Spleen (tissue), 11 donors: ENCODE data around the gene PICK1. TPM values are rescaled to one million over a fixed set of nuclear protein-coding genes. Genes with fewer than 3 reads are reported as not detected.
"Not testable (repeated sequence)": the region's sequence is repeated elsewhere in the genome, so short reads cannot be mapped to it uniquely, and the experiment has no call there.

Source experiments
- DNase-seq: peaks from one replicate; pipeline ENCODE4 v3.0.0-alpha.2; 2020
- H3K27ac ChIP-seq, 8 donors: fragments of 200-600 bp; sonication (generic) in 7 of 8; 1 replicate in 4 of 8; 2 replicates in 4 of 8; pipeline versions ENCODE4 v1.5.0 to v1.8.0; 2016 to 2021; ENCODE audit warnings: inconsistent platforms in 4 of 8, mild to moderate bottlenecking in 4 of 8, moderate library complexity in 1 of 8
- H3K27me3 ChIP-seq, 7 donors: fragments of 200-600 bp; sonication (generic) in 6 of 7; replicated peaks in 1 of 7; 1 replicate in 4 of 7; 2 replicates in 3 of 7; pipeline versions ENCODE4 v1.5.0 to v1.8.0; 2016 to 2021; ENCODE audit warnings: inconsistent platforms in 3 of 7, mild to moderate bottlenecking in 1 of 7
- H3K36me3 ChIP-seq, 6 donors: fragments of 200-600 bp; sonication (generic) in 5 of 6; 1 replicate in 4 of 6; 2 replicates in 2 of 6; pipeline versions ENCODE4 v1.5.0 to v1.8.0; 2016 to 2021; ENCODE audit warnings: inconsistent platforms in 2 of 6
- H3K4me1 ChIP-seq, 6 donors: fragments of 200-600 bp; sonication (generic) in 5 of 6; 1 replicate in 3 of 6; 2 replicates in 3 of 6; pipeline versions ENCODE4 v1.5.0 to v1.8.0; 2016 to 2021; ENCODE audit warnings: inconsistent platforms in 3 of 6
- H3K4me3 ChIP-seq, 8 donors: fragments of 200-600 bp; sonication (generic) in 7 of 8; 1 replicate in 4 of 8; 2 replicates in 4 of 8; pipeline versions ENCODE4 v1.5.0 to v1.8.0; 2016 to 2021; ENCODE audit warnings: inconsistent platforms in 4 of 8, mild to moderate bottlenecking in 4 of 8, moderate library complexity in 2 of 8
- H3K9me3 ChIP-seq, 8 donors: fragments of 200-600 bp; sonication (generic) in 7 of 8; 1 replicate in 4 of 8; 2 replicates in 4 of 8; pipeline versions ENCODE4 v1.5.0 to v1.8.0; 2016 to 2021; ENCODE audit warnings: inconsistent platforms in 4 of 8
- CTCF ChIP-seq, 11 experiments: fragments of 200-600 bp in 7 of 11; fragments of 450-650 bp in 4 of 11; sonication (generic) in 4 of 11; IDR thresholded peaks in 8 of 11; conservative IDR thresholded peaks in 3 of 11; 1 replicate in 7 of 11; 2 replicates in 4 of 11; pipeline versions ENCODE4 v1.4.0 to v1.8.0; 2016 to 2021; ENCODE audit warnings: antibody characterized with exemption in 11 of 11, inconsistent platforms in 4 of 11, mild to moderate bottlenecking in 1 of 11
- POLR2A ChIP-seq, 3 donors: fragments of 450-650 bp; IDR thresholded peaks; one replicate each; pipeline ENCODE4 v1.5.1; 2017; ENCODE audit warnings: antibody characterized with exemption in 3 of 3, mild to moderate bottlenecking in 1 of 3
- POLR2AphosphoS5 ChIP-seq, 3 donors: sonication (generic); formaldehyde crosslinking; IDR thresholded peaks; one replicate each; pipeline ENCODE4 v1.5.1; 2017; ENCODE audit warnings: antibody characterized with exemption in 3 of 3
- WGBS, 5 donors: extraction: QIAGEN DNeasy Blood & Tissue Kit in 3 of 5; methylation state at CpG; one replicate each; pipeline versions ENCODE4 v1.1.5 to v1.1.7; 2013 to 2018; 5-methylcytosine and 5-hydroxymethylcytosine counted together
- intact Hi-C: fragments of 100-400 bp; cut with DNase I; formaldehyde crosslinking; loops from one replicate; pipeline ENCODE4 v1.15.0; 2023; ENCODE audit warnings: low total_unique reads
- polyA plus RNA-seq, 3 donors: library from polyadenylated mRNA; stranded (reverse); fragments of 200-250 nt; gene quantifications; one replicate each; pipeline ENCODE4 v1.2.1, GENCODE V29; 2013
- total RNA-seq, 7 donors: library from RNA; depleted of rRNA in 3 of 7; stranded (reverse); fragments of >200 nt in 3 of 7; fragmentation: NEBNext Ultra II Directional in 4 of 7; extraction: Animal tissue kit (Norgen Biotek cat#: 25700) in 4 of 7; gene quantifications; one replicate each; pipeline versions ENCODE4 v1.1.0 to v1.2.1, GENCODE V29; 2016 to 2021
- donor health status: healthy with polysubstance abuse.
- donor health status: DM: no; HTN: no; CAD: no; lungs with moderate emphysema.
- donor health status: DM: no; HTN: no; CAD: no.
- donor health status: Bipolar disorder and iron deficiency.
- donor health status: healthy.
- donor health status: DM: no; HTN: no; CAD: no.
- donor health status: DM: yes; HTN: yes; CAD: no.

Gene PICK1
- total and polyA plus RNA-seq, 10 donors: 14.9 to 34.2 (median 28.4) TPM

GRCh38 chr22:38114484-38115398, 57.5 kb downstream of the PICK1 start:
- intact Hi-C loops: loop anchor here (5.0 kb wide), 1 partner anchor 238 kb away; no protein-coding TSS in a partner anchor
- H3K36me3 ChIP-seq: peaks cover 0 to 30% (median 8%) of the 10 kb centered on the region in 6 donors
- no peak overlapping the region for H3K27ac ChIP-seq
- DNase-seq: peak; percentile 95
- peaks cover 0 to 9% (median 7%) of the 10 kb centered on the region in 6 donors for H3K4me1 ChIP-seq
- peak; percentile 66 to 75 (median 67) for TF ChIP-seq POLR2AphosphoS5 (IDR thresholded peaks at IDR 0.05)
- TF ChIP-seq POLR2A (IDR thresholded peaks at IDR 0.05): no peak
- peak; percentile 77 to 99 (median 95) for TF ChIP-seq CTCF (IDR thresholded peaks at IDR 0.05 in 8 of 11, conservative IDR thresholded peaks at IDR 0.05 in 3 of 11)
- H3K9me3 ChIP-seq: no peaks in the 10 kb centered on the region
- H3K4me3 ChIP-seq: no peak overlapping the region
- 56 to 83% (median 62%) methylated on average over 13 to 32 of the region's 32 CpGs for WGBS, 5 donors
- H3K27me3 ChIP-seq: no peaks in the 10 kb centered on the region

GRCh38 chr22:38115423-38116205, 58.4 kb downstream of the PICK1 start:
- H3K36me3 ChIP-seq: peaks cover 0 to 30% (median 8%) of the 10 kb centered on the region in 6 donors
- no peak overlapping the region for H3K27ac ChIP-seq
- TF ChIP-seq POLR2A (IDR thresholded peaks at IDR 0.05) (no peak), CTCF (IDR thresholded peaks at IDR 0.05 in 8 of 11, conservative IDR thresholded peaks at IDR 0.05 in 3 of 11) (no peak), POLR2AphosphoS5 (IDR thresholded peaks at IDR 0.05) (peak in 1 of 3 donors; percentile 17)
- 95 to 97% (median 97%) methylated on average over 21 to 31 of the region's 31 CpGs for WGBS, 5 donors
- DNase-seq: peak; percentile 68
- no peaks in the 10 kb centered on the region for H3K27me3 ChIP-seq
- no peaks in the 10 kb centered on the region for H3K9me3 ChIP-seq
- no peak overlapping the region for H3K4me3 ChIP-seq
- intact Hi-C loops: no loop called here
- H3K4me1 ChIP-seq: peaks cover 0 to 9% (median 7%) of the 10 kb centered on the region in 6 donors

- peaks cover 0 to 18% (median 6%) of the 10 kb centered on the region in 6 donors for H3K36me3 ChIP-seq
- H3K27ac ChIP-seq, H3K27me3 ChIP-seq, H3K4me3 ChIP-seq, DNase-seq, intact Hi-C loops, H3K4me1 ChIP-seq, H3K9me3 ChIP-seq: not testable (repeated sequence)
- 91 to 95% (median 92%) methylated on average over 10 of the region's 10 CpGs for WGBS, 5 donors
Measured at GRCh38 chr22:38117556-38117955, 60.4 kb downstream of the PICK1 start.

- no peaks in the 10 kb centered on the region for H3K9me3 ChIP-seq
- H3K27ac ChIP-seq: no peak overlapping the region
- no peak for TF ChIP-seq CTCF (IDR thresholded peaks at IDR 0.05 in 8 of 11, conservative IDR thresholded peaks at IDR 0.05 in 3 of 11)
- TF ChIP-seq POLR2A (IDR thresholded peaks at IDR 0.05): no peak
- TF ChIP-seq POLR2AphosphoS5 (IDR thresholded peaks at IDR 0.05): no peak
- peaks cover 0 to 16% (median 6%) of the 10 kb centered on the region in 6 donors for H3K36me3 ChIP-seq
- no peak overlapping the region for H3K4me3 ChIP-seq
- WGBS, 5 donors: 83 to 94% (median 87%) methylated on average over 3 of the region's 3 CpGs
- peaks cover 0 to 9% (median 7%) of the 10 kb centered on the region in 6 donors for H3K4me1 ChIP-seq
- no peaks in the 10 kb centered on the region for H3K27me3 ChIP-seq
- DNase-seq: no peak
- intact Hi-C loops: no loop called here
Measured at GRCh38 chr22:38118182-38118581, 61.0 kb downstream of the PICK1 start.

GRCh38 chr22:38118747-38119146, 61.5 kb downstream of the PICK1 start:
- H3K4me1 ChIP-seq, H3K4me3 ChIP-seq, H3K9me3 ChIP-seq, DNase-seq, H3K27me3 ChIP-seq, H3K27ac ChIP-seq, intact Hi-C loops: not testable (repeated sequence)
- peaks cover 0 to 16% (median 6%) of the 10 kb centered on the region in 6 donors for H3K36me3 ChIP-seq
- 91 to 98% (median 93%) methylated on average over 2 of the region's 2 CpGs for WGBS, 5 donors
